NT2/D1 (cell line): Measurements from ENCODE around the gene PDE3A.

Source experiments
- DNase-seq: peaks from one replicate; pipeline ENCODE4 v3.0.0-alpha.2; 2011; ENCODE audit warnings: low read depth, low spot score
- H3K27me3 ChIP-seq: 2 replicates; pipeline ENCODE4 v1.6.0; 2011; ENCODE audit warnings: mild to moderate bottlenecking; ENCODE audit not compliant: insufficient read length, insufficient read depth
- H3K36me3 ChIP-seq: 2 replicates; pipeline ENCODE4 v1.6.1; 2011; ENCODE audit warnings: mild to moderate bottlenecking, low read length, mixed read lengths; ENCODE audit not compliant: insufficient read depth, insufficient read length
- H3K4me1 ChIP-seq: 2 replicates; pipeline ENCODE4 v1.5.1; 2011; ENCODE audit not compliant: insufficient read depth, insufficient read length
- H3K4me3 ChIP-seq: 2 replicates; pipeline ENCODE4 v1.5.1; 2011; ENCODE audit warnings: low read depth; ENCODE audit not compliant: insufficient read length
- H3K9ac ChIP-seq: 2 replicates; pipeline ENCODE4 v1.6.0; 2011; ENCODE audit warnings: low read depth; ENCODE audit not compliant: insufficient read length
- H3K9me3 ChIP-seq: 2 replicates; pipeline ENCODE4 v1.5.1; 2011; ENCODE audit warnings: mild to moderate bottlenecking, low read length; ENCODE audit not compliant: insufficient read depth
- SUZ12 ChIP-seq: IDR thresholded peaks from 2 replicates; pipeline ENCODE4 v1.6.1; 2011; ENCODE audit not compliant: insufficient read length, insufficient read depth; ENCODE audit errors: extremely low read depth
- YY1 ChIP-seq: IDR thresholded peaks from 2 replicates; pipeline ENCODE4 v1.6.1; 2011; ENCODE audit not compliant: insufficient read length, insufficient read depth
- ZNF274 ChIP-seq: IDR thresholded peaks from 2 replicates; pipeline ENCODE4 v1.6.1; 2011; ENCODE audit warnings: mild to moderate bottlenecking, low read depth, low read length

The PDE3A gene

GRCh38 chr12:20646239-20646827 is 278.0 kb downstream of the PDE3A start:
- H3K4me3 ChIP-seq = no peak overlapping the region
- no peak for TF ChIP-seq ZNF274
- TF ChIP-seq YY1 = no peak
- TF ChIP-seq SUZ12 = no peak
- no peaks in the 10 kb centered on the region for H3K9me3 ChIP-seq
- no peaks in the 10 kb centered on the region for H3K36me3 ChIP-seq
- peak; percentile 57 for DNase-seq
- H3K27me3 ChIP-seq = no peaks in the 10 kb centered on the region
- H3K4me1 ChIP-seq = no peaks in the 10 kb centered on the region
- no peak overlapping the region for H3K9ac ChIP-seq

GRCh38 chr12:20653871-20654270 is 285.5 kb downstream of the PDE3A start:
- Histone ChIP-seq H3K9me3 (no peaks in the 10 kb centered on the region), H3K4me3 (no peak overlapping the region), H3K27me3 (no peaks in the 10 kb centered on the region), H3K36me3 (no peaks in the 10 kb centered on the region), H3K4me1 (no peaks in the 10 kb centered on the region), H3K9ac (no peak overlapping the region)
- no peak for DNase-seq
- TF ChIP-seq SUZ12 (no peak), YY1 (no peak), ZNF274 (no peak)

GRCh38 chr12:20656600-20656999 is 288.3 kb downstream of the PDE3A start:
- no peaks in the 10 kb centered on the region for H3K36me3 ChIP-seq
- TF ChIP-seq SUZ12 (no peak), YY1 (no peak), ZNF274 (no peak)

GRCh38 chr12:20657496-20657895 is 289.2 kb downstream of the PDE3A start:
- no peak for TF ChIP-seq SUZ12
- no peak for TF ChIP-seq YY1
- no peak for TF ChIP-seq ZNF274
- Histone ChIP-seq H3K9me3 (peaks cover 17% of the 10 kb centered on the region), H3K4me3 (no peak overlapping the region), H3K27me3 (no peaks in the 10 kb centered on the region), H3K4me1 (no peaks in the 10 kb centered on the region), H3K36me3 (no peaks in the 10 kb centered on the region), H3K9ac (no peak overlapping the region)
- no peak for DNase-seq

More at GRCh38 chr12:20656600-20656999, 288.3 kb downstream of the PDE3A start:
- Histone ChIP-seq H3K4me3 (no peak overlapping the region), H3K27me3 (no peaks in the 10 kb centered on the region), H3K9me3 (peaks cover 8% of the 10 kb centered on the region), H3K9ac (no peak overlapping the region), H3K4me1 (no peaks in the 10 kb centered on the region)
- no peak for DNase-seq

GRCh38 chr12:20681334-20681733 is 313.0 kb downstream of the PDE3A start:
- H3K9me3 ChIP-seq = no peaks in the 10 kb centered on the region; the same call in 1 of the 2 replicates
- H3K27me3 ChIP-seq = no peaks in the 10 kb centered on the region
- no peak for TF ChIP-seq YY1
- no peaks in the 10 kb centered on the region for H3K4me1 ChIP-seq
- H3K4me3 ChIP-seq = no peak overlapping the region
- no peak for DNase-seq
- H3K9ac ChIP-seq = no peak overlapping the region
- H3K36me3 ChIP-seq = no peaks in the 10 kb centered on the region

- no peaks in the 10 kb centered on the region for H3K9me3 ChIP-seq
- H3K4me1 ChIP-seq = peaks cover 2% of the 10 kb centered on the region
- no peak within 1 kb of the TSS for H3K9ac ChIP-seq
- no peaks in the 10 kb centered on the region for H3K27me3 ChIP-seq
- peak; percentile 46 for DNase-seq
- TF ChIP-seq YY1 = no peak
- TF ChIP-seq ZNF274 = no peak
- no peak for TF ChIP-seq SUZ12
- no peak within 1 kb of the TSS for H3K4me3 ChIP-seq
- no peaks in the 10 kb centered on the region for H3K36me3 ChIP-seq
These were observed 326.9 kb downstream of the PDE3A start, which contains the start of gene SLCO1C1 for GRCh38 chr12:20695232-20695631. Gene SLCO1C1 (plus strand): TSS chr12:20695332. CDS start chr12:20699577, 4,245 bp downstream.

- no peak for DNase-seq
- H3K27me3 ChIP-seq = no peaks in the 10 kb centered on the region
- H3K9ac ChIP-seq = no peak overlapping the region
- TF ChIP-seq SUZ12 (no peak), ZNF274 (no peak), YY1 (no peak)
- H3K4me3 ChIP-seq = no peak overlapping the region
- H3K36me3 ChIP-seq = no peaks in the 10 kb centered on the region
- H3K4me1 ChIP-seq = peaks cover 2% of the 10 kb centered on the region
- no peaks in the 10 kb centered on the region for H3K9me3 ChIP-seq
These were observed 328.0 kb downstream of the PDE3A start for GRCh38 chr12:20696181-20696905.
